GM18517 (cell line): Measurements from ENCODE around the gene GABARAPL2.
"Not testable (repeated sequence)": the region's sequence is repeated elsewhere in the genome, so short reads cannot be mapped to it uniquely, and the experiment has no call there.

Source experiments
- ATAC-seq: cut with Tn5 transposase; IDR thresholded peaks from one replicate; pipeline ENCODE4 v1.9.1; 2021; ENCODE audit warnings: mild to moderate bottlenecking, moderate library complexity; ENCODE audit not compliant: unreplicated experiment

The GABARAPL2 gene

GRCh38 chr16:75566040-75566757 is at the start of gene GABARAPL2:
GABARAPL2 (plus strand) TSS chr16:75566379; CDS start chr16:75566487, 108 bp downstream.
- peak; percentile 64 for ATAC-seq

GRCh38 chr16:75519175-75519574 is 47.0 kb upstream of the GABARAPL2 start:
- ATAC-seq: no peak

- no peak for ATAC-seq
Measured at GRCh38 chr16:75526032-75526790, 40.0 kb upstream of the GABARAPL2 start.

GRCh38 chr16:75527825-75528299 is 38.3 kb upstream of the GABARAPL2 start:
- no peak for ATAC-seq

DNA sequence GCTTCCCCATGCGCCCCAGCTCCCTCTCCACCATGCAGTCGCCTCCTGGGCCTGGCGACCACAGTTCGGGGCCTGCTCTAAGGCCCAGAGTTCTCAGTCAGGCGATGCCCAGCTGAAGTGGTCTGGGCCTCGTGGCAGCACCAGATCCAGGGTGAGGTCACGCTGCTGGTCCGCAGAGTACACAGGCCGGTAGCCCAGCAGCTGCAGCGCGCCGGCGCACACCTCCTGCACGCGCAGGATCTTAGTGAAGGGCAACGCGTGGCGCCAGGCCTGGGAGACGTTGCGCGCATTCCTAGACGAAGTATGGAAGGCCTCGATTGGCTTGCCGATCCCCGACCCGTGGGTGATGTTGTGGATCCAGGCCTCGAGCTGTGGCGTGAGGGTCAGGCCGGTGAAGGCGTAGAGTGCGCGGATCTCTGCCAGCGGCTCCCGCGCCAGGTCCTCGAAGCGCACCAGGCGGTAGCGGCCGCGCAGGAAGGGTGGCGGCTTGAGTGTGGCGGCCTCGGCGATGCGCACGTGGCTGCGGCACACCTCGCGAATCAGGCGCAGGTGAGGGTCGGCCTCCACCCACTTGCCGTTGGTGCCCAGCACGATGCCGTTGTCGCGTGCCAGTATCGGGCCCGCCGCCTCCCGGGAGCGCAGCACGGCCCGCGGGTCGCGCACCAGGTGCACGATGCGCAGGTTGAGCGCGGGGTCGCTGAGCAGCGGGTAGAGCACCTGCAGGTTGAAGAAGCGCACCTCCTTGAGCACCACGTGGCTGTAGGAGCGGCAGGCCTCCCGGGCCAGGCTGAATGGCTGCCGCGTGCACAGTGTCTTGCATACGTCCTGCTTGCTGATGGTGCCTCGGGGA is 36.9 kb upstream of the GABARAPL2 start:
- no peak for ATAC-seq

- no peak for ATAC-seq
Measured at GRCh38 chr16:75529959-75530358, 36.2 kb upstream of the GABARAPL2 start.

DNA sequence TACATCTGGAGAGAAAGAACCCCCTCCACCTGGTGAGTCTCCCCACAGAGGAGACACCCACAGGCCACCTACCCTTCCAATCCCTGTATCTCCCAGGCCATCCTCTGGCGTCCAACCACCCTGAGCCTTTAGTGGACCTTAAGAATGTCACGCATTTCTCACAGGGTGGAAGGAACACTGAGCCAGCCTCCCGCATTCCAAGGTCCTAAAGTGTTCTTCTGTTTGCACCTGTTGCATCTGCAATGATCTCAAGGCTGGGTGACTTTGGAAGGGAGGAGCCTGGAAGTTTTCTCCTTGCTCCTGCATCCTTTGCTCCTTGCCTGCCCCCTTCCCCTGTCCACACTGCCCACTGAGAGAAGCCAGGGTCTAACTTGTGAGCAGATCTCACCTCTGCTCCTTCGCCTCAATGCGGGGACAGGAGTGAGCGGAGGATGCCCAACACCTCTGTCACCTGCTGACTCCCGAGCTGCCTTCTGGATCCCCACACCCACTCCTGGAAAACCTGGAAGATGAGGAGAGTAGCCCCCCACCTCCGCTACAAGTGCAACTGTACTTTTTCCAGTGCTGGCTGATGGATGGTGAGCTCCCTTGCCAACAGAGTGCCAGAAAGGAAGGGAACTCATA is 33.9 kb upstream of the GABARAPL2 start:
- ATAC-seq: no peak

DNA sequence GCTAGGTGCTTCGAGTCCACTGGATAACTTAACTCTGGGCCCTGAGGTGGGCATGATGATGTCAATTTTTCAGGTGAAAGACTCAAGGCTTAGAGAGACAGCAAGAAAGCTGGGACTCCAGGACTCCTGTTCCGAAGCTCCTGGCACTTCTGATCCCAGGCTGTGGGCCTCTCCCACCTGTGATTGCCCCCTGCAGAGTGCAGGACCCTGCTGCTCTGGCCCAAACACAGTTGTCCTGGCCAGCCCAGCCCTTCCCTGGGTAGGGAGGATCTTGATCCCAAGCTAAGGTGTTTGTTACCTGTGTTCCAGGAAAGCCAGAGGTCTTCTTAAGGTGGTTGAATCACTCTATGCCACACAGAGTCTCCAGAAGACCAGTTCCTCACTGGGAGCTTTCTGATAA is 33.4 kb upstream of the GABARAPL2 start:
- ATAC-seq: no peak

DNA sequence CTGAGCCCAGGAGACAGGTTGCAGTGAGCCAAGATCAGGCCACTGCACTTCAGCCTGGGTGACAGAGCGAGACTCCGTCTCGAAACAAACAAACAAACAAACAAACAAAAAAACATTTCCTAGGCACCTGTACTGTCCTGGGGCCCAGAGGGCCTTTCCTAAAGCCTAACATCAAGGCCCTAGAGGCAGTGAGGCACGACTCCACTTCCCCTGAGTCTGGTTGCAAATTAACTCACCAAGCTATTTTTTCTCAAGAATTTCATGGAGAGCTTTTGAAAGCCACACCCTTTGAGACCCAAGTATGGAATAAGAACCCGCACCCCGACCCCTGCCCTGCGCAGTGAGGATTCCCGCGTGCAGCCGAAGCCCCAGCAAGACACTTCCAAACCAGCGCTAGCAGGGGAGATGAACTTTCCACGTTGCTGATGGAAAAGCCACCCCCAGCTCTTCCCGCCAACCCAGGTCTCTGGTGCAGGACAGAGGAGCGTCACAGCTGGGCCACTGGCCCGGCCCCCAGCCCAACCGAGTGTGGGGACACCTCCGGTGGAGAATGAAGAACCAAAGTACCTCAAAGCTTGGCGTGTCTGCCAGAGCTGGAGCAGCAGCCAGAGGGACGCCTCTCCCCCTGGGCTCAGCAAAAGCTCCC is 31.5 kb upstream of the GABARAPL2 start:
- no peak for ATAC-seq

GRCh38 chr16:75535211-75535843 is 30.9 kb upstream of the GABARAPL2 start:
- ATAC-seq: no peak

GRCh38 chr16:75535901-75536300 is 30.3 kb upstream of the GABARAPL2 start, which contains the start of gene CHST5:
CHST5 (minus strand) TSS chr16:75536108; CDS start chr16:75530384, 5,724 bp downstream.
- no peak for ATAC-seq

GRCh38 chr16:75537776-75538175 is 28.4 kb upstream of the GABARAPL2 start:
- ATAC-seq: no peak

DNA sequence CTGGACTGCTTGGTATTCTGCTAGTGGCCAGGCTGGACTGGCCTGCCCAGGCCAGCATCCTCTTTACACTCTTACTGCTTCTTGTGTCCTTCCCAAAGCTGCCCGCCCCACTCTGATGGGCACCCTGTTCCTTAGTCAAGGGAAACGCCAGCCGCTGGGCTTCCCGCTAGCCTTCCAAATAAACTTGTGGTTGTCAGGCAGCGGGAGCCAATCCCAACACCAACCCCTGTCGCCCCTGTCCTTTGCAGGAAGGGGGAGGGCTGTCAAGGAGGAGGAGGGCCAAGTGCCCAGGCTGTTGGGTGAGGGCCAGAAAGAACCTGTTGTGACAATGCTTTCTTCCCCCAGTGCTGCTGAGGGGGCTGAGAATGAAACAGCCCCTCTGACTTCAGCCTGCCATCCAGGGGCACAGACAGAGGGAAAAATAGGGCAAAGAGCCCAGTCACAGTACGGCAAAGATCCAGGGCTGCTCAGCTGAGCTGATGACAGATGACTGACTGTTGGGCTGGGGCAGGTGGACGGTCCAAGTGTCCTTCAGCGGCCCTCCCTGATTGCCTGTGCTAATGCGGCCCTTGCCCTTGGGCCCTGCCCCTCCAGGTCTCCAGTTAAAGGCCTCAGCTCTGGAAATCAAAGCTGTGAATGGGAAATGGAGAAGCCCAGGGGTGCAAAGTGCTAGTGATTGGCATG is 27.2 kb upstream of the GABARAPL2 start:
- not testable (repeated sequence) for ATAC-seq

- ATAC-seq: no peak
Measured at GRCh38 chr16:75541236-75541635, 24.9 kb upstream of the GABARAPL2 start.

DNA sequence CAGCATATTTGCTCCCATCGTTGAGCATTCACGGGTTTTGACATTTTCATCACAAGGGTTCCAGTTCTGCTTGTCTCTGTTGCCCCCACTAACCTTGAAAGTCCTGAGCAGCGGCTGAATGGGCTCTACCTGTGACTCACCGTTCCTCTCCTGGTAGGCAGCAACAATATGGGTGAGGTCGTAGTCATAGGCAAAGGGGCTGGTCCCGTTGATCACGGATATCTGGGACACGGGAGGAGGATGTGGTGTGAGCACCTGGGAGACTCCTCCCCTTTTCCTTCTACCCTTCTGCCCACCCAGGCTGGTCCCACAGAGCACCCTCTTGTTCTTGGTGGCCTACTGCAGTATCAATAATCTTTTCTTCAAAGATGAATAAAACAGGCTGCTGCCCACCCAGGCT is 23.7 kb upstream of the GABARAPL2 start:
- ATAC-seq: not testable (repeated sequence)

GRCh38 chr16:75545879-75546278 is 20.3 kb upstream of the GABARAPL2 start:
- not testable (repeated sequence) for ATAC-seq

DNA sequence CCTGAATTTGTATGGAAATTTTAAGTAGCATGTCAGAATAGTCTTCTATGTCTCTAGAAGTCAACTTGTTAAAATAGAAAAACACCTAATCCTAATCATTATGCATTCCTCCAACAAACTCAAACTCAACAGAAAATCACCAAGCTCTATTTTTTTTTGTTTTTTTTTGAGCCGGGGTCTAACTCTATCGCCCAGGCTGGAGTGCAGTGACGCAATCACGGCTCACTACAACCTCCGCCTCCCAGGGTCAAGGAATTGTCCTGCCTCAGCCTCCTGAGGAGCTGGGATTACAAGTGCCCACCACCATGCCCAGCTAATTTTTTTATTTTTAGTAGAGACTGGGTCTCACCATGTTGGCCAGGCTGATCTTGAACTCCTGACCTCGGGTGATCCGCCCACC is 19.9 kb upstream of the GABARAPL2 start:
- no peak for ATAC-seq

DNA sequence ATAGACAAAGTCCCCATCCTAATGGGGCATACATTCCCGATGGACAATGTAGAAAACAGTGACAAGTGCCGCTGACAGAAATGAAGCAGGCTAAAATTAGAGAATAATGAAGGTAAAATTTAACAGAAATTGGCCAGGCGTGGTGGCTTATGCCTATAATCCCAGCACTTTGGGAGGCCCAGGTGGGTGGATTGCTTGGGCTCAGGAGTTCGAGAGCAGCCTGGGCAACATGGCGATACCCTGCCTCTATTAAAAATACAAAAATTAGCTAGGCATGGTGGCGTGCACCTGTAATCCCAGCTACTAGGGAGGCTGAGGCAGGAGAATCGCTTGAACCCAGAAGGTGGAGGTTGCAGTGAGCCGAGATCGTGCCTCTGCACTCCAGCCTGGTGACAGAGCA is 17.7 kb upstream of the GABARAPL2 start:
- ATAC-seq: not testable (repeated sequence)

GRCh38 chr16:75550211-75550662 is 15.9 kb upstream of the GABARAPL2 start:
- peak; percentile 56 for ATAC-seq
